NCI-H1105 (cell line): Measurements from ENCODE around the gene DLEU7.

Experiments used
- DNase-seq: peaks from one replicate; lab custom pipeline; 2025; lab: John Stamatoyannopoulos, UW

Gene DLEU7

GRCh38 chr13:50793026-50793425 lies 50.5 kb downstream of the DLEU7 start:
- DNase-seq, result no peak

GRCh38 chr13:50788551-50789210 lies 54.8 kb downstream of the DLEU7 start:
- DNase-seq, result no peak

GRCh38 chr13:50787316-50788195 lies 55.9 kb downstream of the DLEU7 start:
- no peak for DNase-seq

GRCh38 chr13:50783717-50784290 lies 59.7 kb downstream of the DLEU7 start:
- no peak for DNase-seq

GRCh38 chr13:50783066-50783465 lies 60.4 kb downstream of the DLEU7 start:
- no peak for DNase-seq

GRCh38 chr13:50780201-50781015 lies 63.1 kb downstream of the DLEU7 start:
- no peak for DNase-seq

GRCh38 chr13:50779443-50780200 lies 63.9 kb downstream of the DLEU7 start:
- DNase-seq, result no peak
